Effector memory CD8-positive, alpha-beta T cell (primary cell): ENCODE data around the gene SAMD4A.

Experiments
- ATAC-seq: fragments of 150-1000 bp; cut with Tn5 transposase; replicated peaks from 2 replicates; pipeline ENCODE4 v1.10.0; 2021; ENCODE audit warnings: mild to moderate bottlenecking, moderate library complexity
- DNase-seq, 3 experiments: peaks; one replicate each; pipeline ENCODE4 v3.0.0; 2021
- H3K27ac Mint-ChIP-seq, 2 donors: one replicate each; pipeline ENCODE4 v1.8.0; 2022; ENCODE audit warnings: mild to moderate bottlenecking in 2 of 2, mixed read lengths in 2 of 2, moderate library complexity in 2 of 2
- H3K27me3 Mint-ChIP-seq, 2 donors: one replicate each; pipeline ENCODE4 v1.8.0; 2022; ENCODE audit warnings: mixed read lengths in 2 of 2
- H3K36me3 Mint-ChIP-seq: one replicate; pipeline ENCODE4 v1.8.0; 2022; ENCODE audit warnings: mild to moderate bottlenecking, moderate library complexity, mixed read lengths; ENCODE audit not compliant: insufficient read depth
- H3K4me1 Mint-ChIP-seq, 2 donors: one replicate each; pipeline ENCODE4 v1.8.0; 2022; ENCODE audit warnings: low read depth in 2 of 2, mixed read lengths in 2 of 2
- H3K4me3 Mint-ChIP-seq, 2 donors: one replicate each; pipeline ENCODE4 v1.8.0; 2022; ENCODE audit warnings: mild to moderate bottlenecking in 2 of 2, mixed read lengths in 2 of 2, moderate library complexity in 2 of 2
- H3K9me3 Mint-ChIP-seq, 2 donors: one replicate each; pipeline ENCODE4 v1.8.0; 2022; ENCODE audit warnings: mixed read lengths in 2 of 2

SAMD4A gene

GRCh38 chr14:54803926-54804537, 237.1 kb downstream of the SAMD4A start:
- Mint-ChIP-seq H3K4me3 (no peak overlapping the region), H3K27me3 (peaks cover 34 to 70% of the 10 kb centered on the region in 2 donors), H3K36me3 (no peaks in the 10 kb centered on the region), H3K27ac (no peak overlapping the region), H3K9me3 (no peaks in the 10 kb centered on the region), H3K4me1 (peaks cover 0 to 8% of the 10 kb centered on the region in 2 donors)
- no peak for DNase-seq
- ATAC-seq: no peak

DNA sequence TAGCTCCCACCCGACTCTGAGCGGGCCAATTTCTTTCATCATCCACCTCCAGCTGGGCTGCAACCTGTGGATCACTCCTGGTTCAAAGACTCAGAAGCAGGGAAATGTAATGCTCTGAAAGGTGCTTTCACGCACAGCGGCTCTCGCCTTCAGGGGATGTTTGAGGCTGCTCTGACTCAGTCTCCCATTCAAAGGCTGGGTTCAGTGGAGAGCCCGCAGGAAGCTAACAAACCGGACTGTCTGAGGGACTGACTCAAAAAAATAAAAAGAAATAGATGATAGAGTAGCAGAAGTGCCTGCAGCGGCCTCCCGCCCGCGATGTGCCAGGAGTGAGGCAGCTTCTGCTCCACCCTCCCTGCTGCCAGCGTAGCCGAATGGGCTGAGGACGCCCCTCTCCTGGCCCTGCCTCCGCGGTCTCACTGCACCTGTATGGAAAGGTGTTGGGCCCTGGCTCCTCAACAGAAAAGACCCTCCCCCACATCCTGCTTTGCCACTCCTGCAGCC, 237.7 kb downstream of the SAMD4A start:
- ATAC-seq (no peak), DNase-seq (no peak)
- Mint-ChIP-seq H3K4me3 (no peak overlapping the region), H3K27ac (no peak overlapping the region), H3K27me3 (peaks cover 34 to 73% of the 10 kb centered on the region in 2 donors), H3K9me3 (no peaks in the 10 kb centered on the region), H3K36me3 (no peaks in the 10 kb centered on the region), H3K4me1 (peaks cover 0 to 8% of the 10 kb centered on the region in 2 donors)

DNA sequence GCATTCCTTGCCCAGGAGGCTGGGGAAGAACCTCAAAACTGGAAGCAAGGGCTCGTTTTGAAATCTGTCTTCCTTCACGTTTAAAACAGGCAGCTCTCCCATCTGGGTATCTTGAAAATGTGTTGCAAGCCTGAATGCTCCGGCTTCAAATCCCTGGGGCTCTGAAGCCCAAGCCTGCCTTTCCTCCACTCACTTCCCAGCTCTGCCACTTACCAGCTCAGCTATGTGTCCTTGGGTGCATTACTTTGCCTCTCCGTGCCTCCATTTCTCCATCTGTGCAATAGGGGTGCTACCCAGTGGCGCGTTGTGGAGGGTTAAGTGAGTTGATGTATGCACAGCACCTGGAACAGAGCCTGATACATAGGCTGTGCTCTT, 238.1 kb downstream of the SAMD4A start:
- H3K27me3 Mint-ChIP-seq: peaks cover 34 to 71% of the 10 kb centered on the region in 2 donors
- no peaks in the 10 kb centered on the region for H3K36me3 Mint-ChIP-seq
- H3K4me3 Mint-ChIP-seq: no peak overlapping the region
- ATAC-seq: no peak
- H3K4me1 Mint-ChIP-seq: peaks cover 0 to 8% of the 10 kb centered on the region in 2 donors
- no peak overlapping the region for H3K27ac Mint-ChIP-seq
- no peak for DNase-seq
- no peaks in the 10 kb centered on the region for H3K9me3 Mint-ChIP-seq

- Mint-ChIP-seq H3K9me3 (no peaks in the 10 kb centered on the region), H3K27ac (no peak overlapping the region), H3K4me1 (peaks cover 0 to 8% of the 10 kb centered on the region in 2 donors), H3K4me3 (no peak overlapping the region), H3K27me3 (peaks cover 30 to 68% of the 10 kb centered on the region in 2 donors), H3K36me3 (no peaks in the 10 kb centered on the region)
- ATAC-seq (peak; percentile 80), DNase-seq (peak; percentile 61 to 65 (median 63))
Measured at GRCh38 chr14:54805445-54806322, 238.8 kb downstream of the SAMD4A start.

- H3K4me3 Mint-ChIP-seq: no peak overlapping the region
- no peak overlapping the region for H3K27ac Mint-ChIP-seq
- H3K27me3 Mint-ChIP-seq: peaks cover 30 to 68% of the 10 kb centered on the region in 2 donors
- H3K36me3 Mint-ChIP-seq: no peaks in the 10 kb centered on the region
- DNase-seq (no peak), ATAC-seq (no peak)
- H3K4me1 Mint-ChIP-seq: peaks cover 0 to 8% of the 10 kb centered on the region in 2 donors
- no peaks in the 10 kb centered on the region for H3K9me3 Mint-ChIP-seq
Measured at GRCh38 chr14:54806616-54807015, 239.7 kb downstream of the SAMD4A start.

GRCh38 chr14:54807428-54807827, 240.5 kb downstream of the SAMD4A start:
- Mint-ChIP-seq H3K27ac (no peak overlapping the region), H3K36me3 (no peaks in the 10 kb centered on the region), H3K4me3 (no peak overlapping the region), H3K9me3 (no peaks in the 10 kb centered on the region), H3K4me1 (peaks cover 0 to 8% of the 10 kb centered on the region in 2 donors), H3K27me3 (peaks cover 28 to 67% of the 10 kb centered on the region in 2 donors)
- DNase-seq: no peak
- ATAC-seq: no peak

DNA sequence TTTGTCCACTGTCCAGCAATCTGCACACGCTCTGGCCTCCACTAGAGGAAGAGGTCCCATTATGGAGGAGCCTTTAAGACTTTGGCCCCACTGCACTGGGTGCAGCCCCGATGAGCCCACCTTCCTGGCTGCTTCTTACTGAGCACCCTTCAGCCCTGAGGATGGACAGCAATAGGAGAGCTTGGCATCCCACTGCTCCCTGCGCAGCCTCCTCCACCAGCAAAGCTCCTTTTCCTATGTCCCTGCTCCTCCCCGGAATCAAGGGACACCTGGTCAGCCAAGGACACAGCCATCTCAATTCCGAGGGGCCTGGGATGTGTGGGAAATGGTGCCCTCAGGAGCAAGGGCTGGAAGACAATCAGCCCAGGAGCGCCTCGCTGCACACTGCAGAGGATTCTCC, 241.0 kb downstream of the SAMD4A start:
- no peak for ATAC-seq
- no peak for DNase-seq
- H3K27ac Mint-ChIP-seq: no peak overlapping the region
- peaks cover 28 to 67% of the 10 kb centered on the region in 2 donors for H3K27me3 Mint-ChIP-seq
- H3K4me3 Mint-ChIP-seq: no peak overlapping the region
- H3K4me1 Mint-ChIP-seq: peaks cover 0 to 8% of the 10 kb centered on the region in 2 donors
- H3K9me3 Mint-ChIP-seq: no peaks in the 10 kb centered on the region
- no peaks in the 10 kb centered on the region for H3K36me3 Mint-ChIP-seq

DNA sequence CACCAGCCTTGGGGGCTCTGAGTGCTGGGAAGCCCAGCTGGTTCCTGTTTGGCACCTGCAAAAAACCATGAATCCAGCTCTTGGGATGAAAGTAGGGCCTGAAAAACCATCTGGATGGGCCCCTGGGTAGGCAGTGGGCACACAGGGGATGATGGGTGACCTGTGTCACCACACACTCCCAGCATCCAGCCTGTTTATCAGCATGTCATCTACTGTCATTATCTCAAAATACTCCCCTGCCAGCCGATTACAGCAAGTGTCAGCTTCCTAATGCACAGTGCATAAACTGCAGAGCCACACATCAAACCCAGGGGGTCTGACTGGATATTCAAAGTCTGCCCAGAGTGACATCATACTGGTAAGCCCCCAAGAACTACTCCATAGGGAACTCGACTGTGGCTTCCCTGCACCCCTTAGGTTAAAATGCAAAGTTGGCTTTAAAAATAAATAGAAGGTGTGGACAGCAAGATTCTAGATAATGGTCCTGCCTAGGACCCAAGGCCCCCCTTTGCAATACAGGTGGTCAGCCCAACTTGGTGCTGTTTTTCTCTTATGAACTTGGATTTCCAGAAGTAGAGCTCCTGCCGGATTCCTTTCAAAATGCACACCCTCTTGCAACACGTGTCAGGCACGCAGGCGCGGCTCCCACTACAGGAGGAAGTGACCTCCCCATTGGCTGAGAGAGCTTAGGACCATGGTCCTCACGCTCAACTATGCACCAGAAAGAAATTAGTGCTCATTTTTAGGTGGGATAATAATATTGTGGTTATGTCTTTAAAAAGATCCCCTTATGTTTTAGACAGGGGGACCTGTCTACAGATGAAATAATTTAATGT, 241.6 kb downstream of the SAMD4A start:
- Mint-ChIP-seq H3K4me3 (no peak overlapping the region), H3K36me3 (no peaks in the 10 kb centered on the region), H3K27me3 (peaks cover 28 to 67% of the 10 kb centered on the region in 2 donors), H3K9me3 (no peaks in the 10 kb centered on the region), H3K27ac (no peak overlapping the region), H3K4me1 (peaks cover 0 to 8% of the 10 kb centered on the region in 2 donors)
- no peak for ATAC-seq
- DNase-seq: no peak

DNA sequence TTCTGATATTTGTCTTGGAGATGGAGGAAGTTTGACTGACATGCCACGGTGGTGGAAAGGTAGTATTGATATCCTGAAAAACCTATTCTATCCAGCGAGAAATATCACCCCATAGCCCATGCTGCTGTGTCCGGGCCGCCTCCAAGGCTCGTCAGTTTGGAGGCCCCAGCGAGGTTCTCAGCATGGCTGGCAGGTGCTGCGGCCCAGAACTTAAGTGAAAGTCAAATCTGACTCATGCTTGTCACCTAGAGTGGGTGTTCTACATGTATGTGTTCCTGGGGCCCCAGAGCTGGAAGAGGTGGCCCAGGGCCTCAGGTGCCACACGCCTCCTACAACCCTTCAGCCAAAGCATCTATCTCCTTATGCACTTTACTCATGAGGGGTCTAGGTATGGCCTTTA, 242.8 kb downstream of the SAMD4A start:
- no peak for ATAC-seq
- no peak for DNase-seq
- Mint-ChIP-seq H3K27me3 (peaks cover 20 to 60% of the 10 kb centered on the region in 2 donors), H3K9me3 (no peaks in the 10 kb centered on the region), H3K36me3 (no peaks in the 10 kb centered on the region), H3K4me3 (no peak overlapping the region), H3K4me1 (peaks cover 0 to 6% of the 10 kb centered on the region in 2 donors), H3K27ac (no peak overlapping the region)

DNA sequence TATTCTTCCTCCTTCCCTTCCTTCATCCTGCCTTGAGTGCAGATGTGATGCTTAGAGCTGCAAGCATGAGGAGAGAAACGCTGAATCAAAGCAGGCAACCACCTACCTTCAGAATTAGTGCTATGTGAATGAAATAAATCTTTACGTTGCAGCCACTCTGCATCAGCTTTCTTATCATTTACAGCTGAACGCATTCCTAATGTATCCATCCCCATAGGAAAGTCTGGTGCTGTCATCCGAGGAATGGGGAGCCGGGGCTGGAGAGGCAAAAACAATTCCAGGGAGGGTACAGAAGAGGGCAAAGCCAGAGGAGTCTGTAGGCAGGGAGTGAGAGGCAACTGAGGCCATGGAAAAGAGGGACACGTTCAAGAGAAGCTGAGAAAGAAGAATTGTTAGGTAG, 245.7 kb downstream of the SAMD4A start:
- H3K27me3 Mint-ChIP-seq: peaks cover 17 to 52% of the 10 kb centered on the region in 2 donors
- ATAC-seq: no peak
- no peak overlapping the region for H3K27ac Mint-ChIP-seq
- no peaks in the 10 kb centered on the region for H3K4me1 Mint-ChIP-seq
- H3K9me3 Mint-ChIP-seq: no peaks in the 10 kb centered on the region
- H3K36me3 Mint-ChIP-seq: no peaks in the 10 kb centered on the region
- DNase-seq: no peak
- H3K4me3 Mint-ChIP-seq: no peak overlapping the region

DNA sequence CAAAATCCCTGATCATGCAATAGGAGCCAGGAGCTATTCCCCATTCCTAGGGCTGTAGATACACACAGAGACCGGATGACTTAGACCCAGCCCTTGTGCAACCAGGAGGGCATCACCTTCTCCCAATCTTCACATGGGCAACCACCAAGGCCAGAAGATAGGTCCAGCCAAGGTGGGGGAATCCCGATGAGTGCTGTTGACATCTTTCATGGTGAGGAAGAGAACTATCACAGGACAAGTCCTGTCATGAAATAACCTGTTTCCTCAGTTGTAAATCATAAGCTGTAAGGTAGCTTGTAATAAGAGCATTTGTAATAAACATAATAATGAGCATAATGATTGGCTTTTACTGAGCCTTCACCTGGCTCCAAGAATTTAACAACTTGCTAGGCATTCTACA, 246.2 kb downstream of the SAMD4A start:
- Mint-ChIP-seq H3K4me1 (no peaks in the 10 kb centered on the region), H3K27ac (no peak overlapping the region), H3K9me3 (no peaks in the 10 kb centered on the region), H3K4me3 (no peak overlapping the region), H3K27me3 (peaks cover 17 to 50% of the 10 kb centered on the region in 2 donors), H3K36me3 (no peaks in the 10 kb centered on the region)
- ATAC-seq (no peak), DNase-seq (no peak)

- H3K27ac Mint-ChIP-seq: no peak overlapping the region
- DNase-seq (no peak), ATAC-seq (no peak)
- no peak overlapping the region for H3K4me3 Mint-ChIP-seq
- peaks cover 20 to 46% of the 10 kb centered on the region in 2 donors for H3K27me3 Mint-ChIP-seq
- H3K4me1 Mint-ChIP-seq: peaks cover 0 to 3% of the 10 kb centered on the region in 2 donors
- H3K9me3 Mint-ChIP-seq: no peaks in the 10 kb centered on the region
- no peaks in the 10 kb centered on the region for H3K36me3 Mint-ChIP-seq
Measured at GRCh38 chr14:54814076-54814475, 247.1 kb downstream of the SAMD4A start.

DNA sequence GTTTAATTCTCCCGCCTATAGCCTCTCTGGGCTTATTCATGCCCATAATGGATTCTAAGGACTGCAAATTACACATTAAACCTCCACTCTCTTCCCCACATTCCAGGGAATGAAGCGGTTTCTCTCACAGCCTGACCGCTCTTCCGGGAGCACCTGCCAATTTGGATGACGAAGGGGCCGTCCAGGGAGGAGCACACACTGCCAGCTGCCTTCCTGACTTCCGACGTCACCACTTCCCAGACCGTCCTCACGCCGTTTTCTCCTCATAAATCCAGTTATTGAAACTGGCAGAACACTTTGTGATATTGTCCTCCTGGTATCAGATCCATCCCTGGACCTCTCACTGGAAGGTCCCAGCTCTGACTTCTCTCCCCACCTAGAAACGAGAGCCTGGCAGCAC, 248.1 kb downstream of the SAMD4A start:
- ATAC-seq (no peak), DNase-seq (no peak)
- no peaks in the 10 kb centered on the region for H3K9me3 Mint-ChIP-seq
- no peak overlapping the region for H3K4me3 Mint-ChIP-seq
- H3K4me1 Mint-ChIP-seq: peaks cover 0 to 3% of the 10 kb centered on the region in 2 donors
- no peaks in the 10 kb centered on the region for H3K36me3 Mint-ChIP-seq
- peaks cover 29 to 48% of the 10 kb centered on the region in 2 donors for H3K27me3 Mint-ChIP-seq
- no peak overlapping the region for H3K27ac Mint-ChIP-seq
